Tibial nerve (tissue), 3 donors: ENCODE measurements around the gene ACHE.

Source experiments
- CTCF ChIP-seq, 5 experiments: fragments of 200-600 bp in 3 of 5; fragments of 450-650 bp in 2 of 5; sonication (generic) in 3 of 5; IDR thresholded peaks; one replicate each; pipeline ENCODE4 v1.5.1; 2016 to 2019; ENCODE audit warnings: antibody characterized with exemption in 5 of 5, mild to moderate bottlenecking in 3 of 5, moderate library complexity in 2 of 5
- POLR2A ChIP-seq, 2 donors: fragments of 450-650 bp; IDR thresholded peaks; one replicate each; pipeline ENCODE4 v1.6.1; 2017; ENCODE audit warnings: antibody characterized with exemption in 2 of 2, mild to moderate bottlenecking in 2 of 2, moderate library complexity in 2 of 2

GRCh38 chr7:100860702-100861615 is 34.7 kb downstream of the ACHE start:
- no peak for TF ChIP-seq CTCF (IDR thresholded peaks at IDR 0.05)
- TF ChIP-seq POLR2A (IDR thresholded peaks at IDR 0.05): no peak
